ENCODE results near the gene PRDX3. TPM values are rescaled to one million over a fixed set of nuclear protein-coding genes. Genes with fewer than 3 reads are reported as not detected.
"Not testable (repeated sequence)": the region's sequence is repeated elsewhere in the genome, so short reads cannot be mapped to it uniquely, and the experiment has no call there.

Gene PRDX3
- total RNA-seq, 1 donor from 2014 or later = 63.7 TPM

DNA sequence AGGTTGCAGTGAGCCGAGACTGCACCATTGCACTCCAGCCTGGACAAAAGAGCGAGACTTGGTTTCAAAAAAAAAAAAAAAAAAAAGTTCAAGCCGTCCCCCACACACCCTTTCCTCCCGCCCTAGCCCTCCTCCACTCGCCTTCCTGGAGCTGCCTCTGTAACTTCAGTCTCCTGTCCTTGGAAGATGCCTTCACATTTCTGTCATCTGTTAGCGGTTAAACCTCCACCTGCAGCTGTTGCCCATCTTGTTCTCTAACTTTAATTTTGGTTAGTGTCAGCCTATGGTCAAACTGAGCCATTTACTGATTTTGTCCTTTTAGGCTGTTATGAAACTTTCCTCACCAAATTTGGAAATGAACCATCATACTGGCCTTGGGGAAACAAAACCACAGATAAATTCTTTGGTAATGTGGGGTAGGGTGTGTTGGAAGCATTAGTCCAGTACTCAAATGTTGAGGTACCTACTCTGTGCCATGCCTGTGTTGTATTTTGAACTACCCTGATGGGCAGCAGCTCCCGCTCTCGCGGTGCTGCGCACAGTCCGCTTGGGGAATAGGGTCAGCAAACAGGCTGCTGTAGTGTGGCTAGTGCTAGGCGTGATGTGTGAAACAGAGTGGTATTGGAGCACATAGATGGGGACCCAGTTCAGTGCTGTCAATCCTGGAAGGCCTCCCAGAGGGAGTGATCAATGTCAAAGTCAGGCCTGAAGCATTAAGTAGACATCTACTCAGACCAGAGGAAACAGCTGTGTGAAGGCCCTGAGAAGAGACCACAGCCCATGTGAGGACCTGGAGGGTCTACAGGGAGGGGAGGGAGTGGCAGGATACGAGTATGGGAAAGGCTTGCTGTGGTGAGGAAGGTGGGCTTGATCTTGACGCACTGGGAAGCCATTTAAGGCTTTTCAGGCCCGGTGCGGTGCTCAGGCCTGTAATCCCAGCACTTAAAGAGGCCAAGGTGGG, 40.0 kb downstream of the PRDX3 start:
- intact Hi-C loops (cut with micrococcal nuclease) = loop anchor here (2.0 to 5.0 kb wide), 2 partner anchors 279 to 404 kb away; partner anchors contain the start of gene RGS10

DNA sequence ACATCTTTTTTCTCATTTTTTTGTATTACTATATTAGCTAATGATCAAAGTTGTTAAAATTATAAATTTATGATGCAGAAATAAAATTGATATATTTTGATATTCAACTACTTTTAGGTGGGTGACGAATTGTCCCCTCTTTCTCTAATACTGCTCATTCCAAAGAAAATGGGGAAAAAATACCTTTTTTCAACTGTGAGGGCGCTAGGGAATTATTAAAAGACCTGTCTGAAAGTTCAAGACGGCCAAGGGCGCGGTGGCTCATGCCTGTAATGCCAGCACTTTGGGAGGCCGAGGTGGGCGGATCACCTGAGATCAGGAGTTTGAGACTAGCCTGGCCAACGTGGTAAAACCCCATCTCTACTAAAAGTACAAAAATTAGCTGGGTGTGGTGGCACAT, 40.7 kb downstream of the PRDX3 start:
- H3K27me3 Mint-ChIP-seq; H3K27ac Mint-ChIP-seq; H3K9me3 Mint-ChIP-seq; H3K4me1 Mint-ChIP-seq; H3K4me3 Mint-ChIP-seq; DNase-seq; ATAC-seq (ENCODE audit: low read depth); POLR2A ChIA-PET: not testable (repeated sequence)
- intact Hi-C loops (cut with micrococcal nuclease) = loop anchor here (2.0 to 5.0 kb wide), 2 partner anchors 279 to 405 kb away; partner anchors contain the start of gene RGS10
- peaks cover 26% of the 10 kb centered on the region for H3K36me3 Mint-ChIP-seq (ENCODE audit: low read depth)
- CTCF ChIA-PET = interaction anchor here (0.8 kb wide), 1 partner anchor 34 kb away, joined by 3 read pairs; the partner anchor contains the start of gene DENND10

More for the DNA sequence above, 40.0 kb downstream of the PRDX3 start:
- Mint-ChIP-seq H3K4me1 (no peaks in the 10 kb centered on the region), H3K36me3 (ENCODE audit: low read depth) (peaks cover 30% of the 10 kb centered on the region), H3K27me3 (no peaks in the 10 kb centered on the region), H3K9me3 (no peaks in the 10 kb centered on the region), H3K27ac (no peak overlapping the region), H3K4me3 (no peak overlapping the region)
- POLR2A ChIA-PET = interaction anchor here (0.6 kb wide), 1 partner anchor 371 kb away, joined by 3 read pairs; no protein-coding TSS in a partner anchor
- DNase-seq (no peak), ATAC-seq (ENCODE audit: low read depth) (no peak)
- CTCF ChIA-PET = interaction anchor here (0.8 to 1.4 kb wide), 2 partner anchors 35 to 60 kb away, joined by 3 read pairs; partner anchors contain the start of gene DENND10
- TF ChIP-seq, protein P1, sequence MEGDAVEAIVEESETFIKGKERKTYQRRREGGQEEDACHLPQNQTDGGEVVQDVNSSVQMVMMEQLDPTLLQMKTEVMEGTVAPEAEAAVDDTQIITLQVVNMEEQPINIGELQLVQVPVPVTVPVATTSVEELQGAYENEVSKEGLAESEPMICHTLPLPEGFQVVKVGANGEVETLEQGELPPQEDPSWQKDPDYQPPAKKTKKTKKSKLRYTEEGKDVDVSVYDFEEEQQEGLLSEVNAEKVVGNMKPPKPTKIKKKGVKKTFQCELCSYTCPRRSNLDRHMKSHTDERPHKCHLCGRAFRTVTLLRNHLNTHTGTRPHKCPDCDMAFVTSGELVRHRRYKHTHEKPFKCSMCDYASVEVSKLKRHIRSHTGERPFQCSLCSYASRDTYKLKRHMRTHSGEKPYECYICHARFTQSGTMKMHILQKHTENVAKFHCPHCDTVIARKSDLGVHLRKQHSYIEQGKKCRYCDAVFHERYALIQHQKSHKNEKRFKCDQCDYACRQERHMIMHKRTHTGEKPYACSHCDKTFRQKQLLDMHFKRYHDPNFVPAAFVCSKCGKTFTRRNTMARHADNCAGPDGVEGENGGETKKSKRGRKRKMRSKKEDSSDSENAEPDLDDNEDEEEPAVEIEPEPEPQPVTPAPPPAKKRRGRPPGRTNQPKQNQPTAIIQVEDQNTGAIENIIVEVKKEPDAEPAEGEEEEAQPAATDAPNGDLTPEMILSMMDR (IDR thresholded peaks at IDR 0.05) = no peak

DNA sequence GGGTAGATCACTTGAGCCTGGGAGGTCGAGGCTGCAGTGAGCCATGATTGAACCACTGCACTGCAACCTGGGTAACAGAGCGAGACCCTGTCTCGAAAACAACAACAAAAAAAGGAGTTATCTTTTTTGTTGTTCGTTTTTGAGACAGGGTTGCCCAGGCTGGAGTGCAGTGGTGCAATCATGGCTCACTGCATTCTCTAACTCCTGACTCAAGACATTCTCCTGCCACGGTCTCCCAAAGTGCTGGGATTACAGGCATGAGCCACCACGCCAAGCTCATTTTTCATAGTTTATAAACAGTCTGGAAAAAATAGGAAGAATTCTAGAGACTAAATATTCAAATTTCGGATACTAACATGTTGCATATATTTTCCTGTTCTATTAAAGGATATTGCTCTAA, 42.5 kb downstream of the PRDX3 start:
- intact Hi-C loops (cut with micrococcal nuclease) = loop anchor here (5.0 kb wide), 1 partner anchor 281 kb away; no protein-coding TSS in a partner anchor
- TF ChIP-seq, protein P1 (IDR thresholded peaks at IDR 0.05) = no peak
- Mint-ChIP-seq H3K4me1 (peaks cover 10% of the 10 kb centered on the region), H3K36me3 (ENCODE audit: low read depth) (peaks cover 39% of the 10 kb centered on the region), H3K9me3 (no peaks in the 10 kb centered on the region), H3K4me3 (no peak overlapping the region), H3K27me3 (no peaks in the 10 kb centered on the region), H3K27ac (no peak overlapping the region)
- ChIA-PET POLR2A (interaction anchor here (0.6 kb wide), 1 partner anchor 73 kb away, joined by 4 read pairs; no protein-coding TSS in a partner anchor), CTCF (no interaction called here)
- ATAC-seq (ENCODE audit: low read depth) = no peak
- no peak for DNase-seq

DNA sequence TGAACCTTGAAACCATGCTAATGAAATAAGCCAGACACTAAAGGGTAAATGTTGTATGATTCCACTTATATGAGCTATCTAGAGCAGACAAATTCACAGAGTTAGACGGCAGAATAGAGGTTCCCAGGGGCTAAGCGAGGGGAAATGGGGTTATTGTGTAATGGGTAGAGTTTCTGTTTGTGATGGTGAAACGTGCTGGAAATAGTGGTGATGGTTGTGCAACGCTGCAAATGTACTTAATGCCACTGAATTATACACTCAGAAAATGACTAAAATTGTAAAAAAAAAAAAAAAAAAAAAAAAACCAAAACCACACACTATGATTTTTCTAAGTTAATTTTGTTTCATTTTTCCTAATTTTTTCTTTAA, 43.1 kb downstream of the PRDX3 start:
- ATAC-seq (ENCODE audit: low read depth) = no peak
- ChIA-PET POLR2A (interaction anchor here (0.6 kb wide), 1 partner anchor 74 kb away, joined by 4 read pairs; no protein-coding TSS in a partner anchor), CTCF (no interaction called here)
- Mint-ChIP-seq H3K4me1 (peaks cover 16% of the 10 kb centered on the region), H3K36me3 (ENCODE audit: low read depth) (peaks cover 38% of the 10 kb centered on the region), H3K4me3 (no peak overlapping the region), H3K9me3 (no peaks in the 10 kb centered on the region), H3K27ac (no peak overlapping the region), H3K27me3 (no peaks in the 10 kb centered on the region)
- intact Hi-C loops (cut with micrococcal nuclease) = loop anchor here (5.0 kb wide), 1 partner anchor 282 kb away; no protein-coding TSS in a partner anchor
- TF ChIP-seq, protein P1 (IDR thresholded peaks at IDR 0.05) = no peak
- DNase-seq = no peak

DNA sequence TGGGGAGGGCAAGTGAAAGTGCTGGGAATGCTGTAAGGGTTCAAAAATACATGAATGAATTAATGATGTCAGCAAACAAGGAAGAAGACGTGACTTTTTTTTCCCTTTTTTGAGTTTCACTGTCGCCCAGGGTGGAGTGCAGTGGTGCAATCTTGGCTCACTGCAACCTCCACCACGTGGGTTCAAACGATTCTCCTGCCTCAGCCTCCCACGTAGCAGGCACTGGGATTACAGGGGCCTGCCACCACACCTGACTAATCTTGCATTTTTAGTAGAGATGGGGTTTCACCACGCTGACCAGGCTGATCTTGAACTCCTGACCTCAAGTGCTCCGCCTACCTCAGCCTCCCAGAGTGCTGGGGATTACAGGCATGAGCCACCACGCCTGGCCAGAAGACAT, 44.7 kb downstream of the PRDX3 start:
- DNase-seq (no peak), ATAC-seq (ENCODE audit: low read depth) (no peak)
- CTCF ChIA-PET = no interaction called here
- intact Hi-C loops (cut with micrococcal nuclease) = loop anchor here (5.0 kb wide), 1 partner anchor 52 kb away; the partner anchor contains the start of gene EIF3A
- POLR2A ChIA-PET = no interaction called here
- Mint-ChIP-seq H3K27me3 (no peaks in the 10 kb centered on the region), H3K4me3 (no peak overlapping the region), H3K36me3 (ENCODE audit: low read depth) (peaks cover 38% of the 10 kb centered on the region), H3K9me3 (no peaks in the 10 kb centered on the region), H3K4me1 (peaks cover 17% of the 10 kb centered on the region), H3K27ac (no peak overlapping the region)
- TF ChIP-seq, protein P1 (IDR thresholded peaks at IDR 0.05) = no peak
